Measurements from ENCODE around the gene SAMM50. TPM values are rescaled to one million over a fixed set of nuclear protein-coding genes. Genes with fewer than 3 reads are reported as not detected.
A peak's percentile ranks its signal among the peaks of the same experiment; 100 is the strongest.

The SAMM50 gene
- total RNA-seq, 6 experiments from 2014 or later = 17.5 to 39.5 (median 21.0) TPM

DNA sequence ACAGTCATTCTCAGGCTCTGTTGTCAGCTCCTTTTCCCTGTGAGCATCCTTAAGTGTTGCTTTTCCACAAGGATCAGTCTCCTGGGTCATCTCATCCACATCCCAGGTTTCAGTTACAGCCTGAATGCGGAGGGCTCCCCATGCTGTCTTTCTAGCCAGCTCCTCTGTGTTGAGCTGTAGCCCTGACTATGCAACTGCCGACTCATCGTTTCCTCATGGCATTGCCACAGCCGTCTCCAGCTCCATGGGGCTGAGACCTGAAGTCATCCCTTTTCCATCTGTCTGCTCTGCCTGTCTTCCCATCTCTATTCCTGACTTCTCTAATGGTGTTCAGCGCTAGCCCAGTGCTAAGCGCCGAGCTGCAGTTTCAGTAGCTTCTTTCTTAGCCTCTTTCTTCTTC is 11.8 kb downstream of the SAMM50 start:
- 100% methylated on average over 3 of the region's 7 CpGs for WGBS (ENCODE audit: insufficient coverage, low coverage, low lambda C conversion rate, missing lambda C conversion rate)

DNA sequence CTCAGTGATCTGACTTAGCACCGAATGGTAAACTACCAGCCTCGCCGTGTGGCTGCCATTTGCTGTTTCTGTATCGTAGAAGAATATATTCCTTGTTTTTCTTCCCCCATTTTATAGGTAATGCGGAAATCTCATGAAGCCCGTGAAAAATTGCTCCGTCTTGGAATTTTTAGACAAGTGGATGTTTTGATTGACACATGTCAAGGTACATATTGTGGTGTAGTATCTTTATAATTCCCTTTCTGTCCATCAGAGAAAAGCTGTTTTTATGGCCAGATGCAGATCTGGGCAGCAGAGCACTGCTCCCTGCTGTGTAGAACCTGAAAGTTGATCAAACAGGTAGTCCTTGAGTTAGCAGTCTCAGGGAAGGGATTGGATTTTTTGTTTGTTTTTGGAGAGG is 13.4 kb downstream of the SAMM50 start:
- Histone ChIP-seq H3K9me3 (no peaks in the 10 kb centered on the region), H3K27ac (no peak overlapping the region), H3K4me3 (no peak overlapping the region), H3K4me1 (no peaks in the 10 kb centered on the region), H3K27me3 (no peaks in the 10 kb centered on the region), H3K36me3 (peaks cover 0 to 78% (median 31%) of the 10 kb centered on the region in 4 donors)
- DNase-seq (peak in 1 of 3 donors; percentile 1), ATAC-seq (no peak)
- intact Hi-C loops (cut with DNase I) = no loop called here
- WGBS (ENCODE audit: insufficient coverage, low coverage, low lambda C conversion rate, missing lambda C conversion rate) = 92% methylated on average over 7 of the region's 7 CpGs
- TF ChIP-seq, protein P1, sequence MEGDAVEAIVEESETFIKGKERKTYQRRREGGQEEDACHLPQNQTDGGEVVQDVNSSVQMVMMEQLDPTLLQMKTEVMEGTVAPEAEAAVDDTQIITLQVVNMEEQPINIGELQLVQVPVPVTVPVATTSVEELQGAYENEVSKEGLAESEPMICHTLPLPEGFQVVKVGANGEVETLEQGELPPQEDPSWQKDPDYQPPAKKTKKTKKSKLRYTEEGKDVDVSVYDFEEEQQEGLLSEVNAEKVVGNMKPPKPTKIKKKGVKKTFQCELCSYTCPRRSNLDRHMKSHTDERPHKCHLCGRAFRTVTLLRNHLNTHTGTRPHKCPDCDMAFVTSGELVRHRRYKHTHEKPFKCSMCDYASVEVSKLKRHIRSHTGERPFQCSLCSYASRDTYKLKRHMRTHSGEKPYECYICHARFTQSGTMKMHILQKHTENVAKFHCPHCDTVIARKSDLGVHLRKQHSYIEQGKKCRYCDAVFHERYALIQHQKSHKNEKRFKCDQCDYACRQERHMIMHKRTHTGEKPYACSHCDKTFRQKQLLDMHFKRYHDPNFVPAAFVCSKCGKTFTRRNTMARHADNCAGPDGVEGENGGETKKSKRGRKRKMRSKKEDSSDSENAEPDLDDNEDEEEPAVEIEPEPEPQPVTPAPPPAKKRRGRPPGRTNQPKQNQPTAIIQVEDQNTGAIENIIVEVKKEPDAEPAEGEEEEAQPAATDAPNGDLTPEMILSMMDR (IDR thresholded peaks at IDR 0.05) = no peak
- no peak for TF ChIP-seq POLR2A (IDR thresholded peaks at IDR 0.05)

More for the DNA sequence above, 11.8 kb downstream of the SAMM50 start:
- Histone ChIP-seq H3K4me1 (no peaks in the 10 kb centered on the region), H3K36me3 (peaks cover 0 to 62% (median 22%) of the 10 kb centered on the region in 4 donors), H3K9me3 (no peaks in the 10 kb centered on the region), H3K27me3 (no peaks in the 10 kb centered on the region), H3K4me3 (no peak overlapping the region), H3K27ac (no peak overlapping the region)
- no peak for ATAC-seq
- TF ChIP-seq, protein P1 (IDR thresholded peaks at IDR 0.05) = no peak
- no peak for TF ChIP-seq POLR2A (IDR thresholded peaks at IDR 0.05)
- DNase-seq = no peak
- intact Hi-C loops (cut with DNase I) = no loop called here

DNA sequence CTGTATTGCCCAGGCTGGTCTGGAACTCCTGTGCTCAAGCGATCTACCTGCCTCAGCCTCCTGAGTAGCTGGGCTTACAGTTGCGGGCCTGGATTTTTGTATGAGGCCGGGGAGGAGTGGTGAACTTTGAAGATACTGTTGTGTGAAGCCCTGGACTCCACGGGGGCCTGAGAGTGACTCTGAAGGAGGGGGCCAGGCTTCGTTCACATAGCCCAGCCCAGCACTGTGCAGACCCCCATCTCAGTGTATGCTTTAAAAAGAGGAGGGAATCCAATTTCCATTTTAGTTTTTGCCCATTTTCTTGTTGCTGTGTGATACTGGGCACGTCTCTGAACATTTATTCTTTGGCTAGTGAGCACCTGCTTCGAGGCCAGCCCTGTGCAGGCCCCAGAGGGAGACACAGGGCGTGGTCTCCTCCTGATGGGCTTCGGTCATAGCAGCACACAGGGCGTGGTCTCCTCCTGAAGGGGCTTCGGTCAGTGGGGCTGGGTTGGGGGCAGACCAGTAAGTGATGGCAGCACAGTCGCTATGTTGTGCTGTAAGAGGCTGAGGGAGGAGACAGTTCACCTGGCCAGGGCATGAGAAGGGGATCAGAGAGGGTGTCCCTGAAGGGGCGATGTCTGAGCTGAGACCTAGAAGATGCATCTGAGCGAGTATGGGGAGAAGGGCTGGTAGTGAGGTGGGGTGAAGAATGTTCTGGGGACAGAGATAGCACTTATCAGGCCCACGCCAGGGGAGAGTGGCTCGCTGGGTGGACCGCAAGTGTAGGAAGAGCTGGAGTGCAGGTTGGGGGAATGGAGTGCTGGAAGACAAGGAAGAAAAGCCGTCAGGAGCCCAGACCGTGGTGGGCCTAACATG is 14.0 kb downstream of the SAMM50 start:
- 95% methylated on average over 14 of the region's 19 CpGs for WGBS (ENCODE audit: insufficient coverage, low coverage, low lambda C conversion rate, missing lambda C conversion rate)
- Histone ChIP-seq H3K9me3 (no peaks in the 10 kb centered on the region), H3K27ac (no peak overlapping the region), H3K27me3 (no peaks in the 10 kb centered on the region), H3K4me3 (no peak overlapping the region), H3K36me3 (peaks cover 0 to 80% (median 33%) of the 10 kb centered on the region in 4 donors), H3K4me1 (no peaks in the 10 kb centered on the region)
- TF ChIP-seq POLR2A (IDR thresholded peaks at IDR 0.05) = no peak
- TF ChIP-seq, protein P1 (IDR thresholded peaks at IDR 0.05) = no peak
- DNase-seq = peak in 1 of 3 donors; percentile 25
- intact Hi-C loops (cut with DNase I) = no loop called here
- ATAC-seq = peak in 1 of 4 donors; percentile 25

DNA sequence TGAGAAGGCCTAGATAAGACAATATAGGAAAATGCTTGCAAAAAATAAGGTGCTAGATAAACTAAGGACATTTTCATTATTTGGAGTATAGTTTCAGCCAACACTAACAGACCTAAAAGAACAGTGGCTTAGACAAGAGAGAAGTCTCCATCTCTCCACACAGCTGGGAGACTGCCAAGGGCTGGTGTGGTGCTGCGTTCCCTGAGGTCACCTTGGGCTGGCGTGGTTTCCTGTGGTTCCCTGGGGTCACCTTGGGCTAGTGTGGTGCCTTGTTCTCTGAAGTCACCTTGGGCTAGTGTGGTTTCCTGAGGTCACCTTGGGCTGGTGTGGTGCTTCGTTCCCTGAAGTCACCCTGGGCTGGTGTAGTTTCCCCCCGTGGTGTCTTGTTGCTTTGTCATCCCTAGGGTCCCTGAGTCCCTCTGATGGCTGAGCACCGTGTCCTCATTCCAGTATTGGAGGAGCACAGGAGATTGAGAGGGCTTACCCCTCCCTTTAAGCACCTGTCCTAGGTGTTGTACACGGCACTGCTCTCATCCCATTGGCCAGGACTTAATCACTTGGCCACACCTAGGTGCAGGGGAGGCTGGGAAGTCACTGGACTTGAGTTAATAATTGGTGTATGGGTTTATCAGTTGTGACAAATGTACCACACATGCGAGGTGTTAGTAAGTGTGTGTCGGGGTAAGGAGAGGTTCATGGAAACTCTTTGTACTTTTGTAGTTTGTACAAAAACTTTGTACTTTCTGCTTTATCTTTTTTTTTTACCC is 14.9 kb downstream of the SAMM50 start:
- peak in 2 of 4 donors; percentile 16 to 35 for ATAC-seq
- no peak overlapping the region for H3K27ac ChIP-seq
- peak in 1 of 3 donors; percentile 40 for DNase-seq
- H3K4me3 ChIP-seq = no peak overlapping the region
- no peaks in the 10 kb centered on the region for H3K4me1 ChIP-seq
- intact Hi-C loops (cut with DNase I) = no loop called here
- H3K27me3 ChIP-seq = no peaks in the 10 kb centered on the region
- no peak for TF ChIP-seq POLR2A (IDR thresholded peaks at IDR 0.05)
- TF ChIP-seq, protein P1 (IDR thresholded peaks at IDR 0.05) = no peak
- 77% methylated on average over 4 of the region's 8 CpGs for WGBS (ENCODE audit: insufficient coverage, low coverage, low lambda C conversion rate, missing lambda C conversion rate)
- peaks cover 0 to 80% (median 36%) of the 10 kb centered on the region in 4 donors for H3K36me3 ChIP-seq
- no peaks in the 10 kb centered on the region for H3K9me3 ChIP-seq
